NCI-H2029 treated with DMSO at 0.1 percent for 48 hours (cell line): Measurements from ENCODE around the gene FEZF2.

Experiments used
- DNase-seq: peaks from one replicate; lab custom pipeline; 2025; lab: John Stamatoyannopoulos, UW

FEZF2 gene

GRCh38 chr3:62372621-62373041 lies 719 bp downstream of the FEZF2 start:
- DNase-seq, result no peak

DNA sequence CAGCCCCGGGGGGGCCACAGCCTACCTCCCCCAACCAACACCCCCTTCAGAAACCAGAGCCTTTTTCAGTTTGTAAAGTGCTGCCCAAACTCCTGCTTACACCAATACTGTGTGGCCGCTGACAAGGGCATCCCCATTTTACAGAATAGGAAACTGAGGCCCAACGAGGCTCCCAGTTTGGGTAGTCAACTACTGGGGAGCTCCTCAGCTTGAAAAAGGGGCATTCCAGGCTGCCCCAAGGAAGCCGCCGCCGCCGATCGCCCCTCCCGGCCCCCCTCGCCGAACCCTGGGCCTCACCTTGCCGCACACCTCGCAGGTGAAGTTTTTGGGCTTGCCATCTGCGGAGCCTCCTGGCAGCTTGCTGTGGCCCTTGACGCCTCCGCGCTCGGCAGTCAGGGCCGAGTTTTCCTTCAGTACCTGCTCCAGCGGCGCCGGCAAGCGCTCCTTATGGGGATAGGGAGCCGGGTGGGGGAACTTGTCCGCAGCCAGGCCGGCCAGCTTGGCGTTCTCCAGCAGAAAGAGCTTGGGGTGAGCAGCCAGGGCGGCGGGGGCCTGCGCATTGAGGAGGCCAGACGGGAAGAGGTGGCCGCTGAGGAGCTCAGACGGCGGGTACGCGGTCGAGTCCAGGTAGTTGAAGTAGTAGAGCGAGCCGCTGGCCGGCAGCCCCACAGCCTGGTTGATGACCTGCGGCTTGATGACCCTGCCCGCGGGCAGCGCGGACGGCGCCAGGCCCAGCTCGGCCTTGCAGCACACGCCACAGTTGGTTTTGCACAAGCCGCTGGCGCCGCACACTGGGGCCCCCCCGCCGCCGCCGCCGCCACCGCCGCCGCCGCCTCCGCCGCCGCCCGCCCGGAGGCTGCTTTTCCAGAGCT lies 1.4 kb downstream of the FEZF2 start:
- no peak for DNase-seq

DNA sequence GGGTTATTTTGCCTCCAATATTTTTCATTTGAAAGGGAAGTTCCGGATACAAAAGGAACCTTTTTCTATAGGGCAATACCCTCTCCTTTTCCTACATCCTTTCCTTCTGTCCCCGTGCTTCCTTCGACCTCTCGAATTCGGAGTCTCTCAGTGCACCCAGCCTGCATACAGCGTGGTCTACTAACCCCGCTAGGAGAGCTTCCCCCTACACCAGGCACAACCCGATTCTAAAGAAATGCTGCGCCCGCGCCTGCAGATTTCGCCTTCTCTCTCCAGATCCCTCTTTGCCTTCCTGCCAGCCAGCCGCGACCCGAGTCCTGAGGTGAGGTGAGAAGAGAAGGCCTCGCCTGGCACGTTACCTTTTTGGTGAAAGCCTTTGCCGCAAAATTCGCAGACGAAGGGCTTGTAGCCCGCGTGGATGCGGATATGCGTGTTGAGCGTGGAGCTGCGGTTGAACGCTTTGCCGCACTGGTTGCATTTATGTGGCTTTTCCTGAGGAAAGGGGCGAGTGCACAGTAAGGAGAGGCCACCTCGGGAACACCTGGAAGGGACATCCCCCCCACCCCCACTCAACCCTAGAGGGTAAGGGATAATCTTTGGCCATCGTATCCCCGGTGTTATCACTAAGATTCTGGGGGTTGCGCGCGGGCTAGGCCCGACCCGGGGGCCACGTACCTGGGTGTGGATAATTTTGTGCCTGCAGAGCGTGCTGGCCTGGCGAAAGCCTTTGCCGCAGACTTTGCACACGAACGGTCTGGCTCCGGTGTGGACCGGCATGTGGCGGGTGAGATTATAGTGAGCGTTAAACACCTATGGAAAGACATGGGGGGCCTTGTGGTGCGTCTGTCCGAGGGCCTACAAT lies 2.3 kb downstream of the FEZF2 start:
- DNase-seq, result no peak

GRCh38 chr3:62370112-62370857 lies 3.1 kb downstream of the FEZF2 start:
- DNase-seq, result no peak

- no peak for DNase-seq
These were observed 3.9 kb downstream of the FEZF2 start for GRCh38 chr3:62369476-62369743.

- DNase-seq, result no peak
These were observed 4.5 kb downstream of the FEZF2 start for GRCh38 chr3:62368705-62369475.

DNA sequence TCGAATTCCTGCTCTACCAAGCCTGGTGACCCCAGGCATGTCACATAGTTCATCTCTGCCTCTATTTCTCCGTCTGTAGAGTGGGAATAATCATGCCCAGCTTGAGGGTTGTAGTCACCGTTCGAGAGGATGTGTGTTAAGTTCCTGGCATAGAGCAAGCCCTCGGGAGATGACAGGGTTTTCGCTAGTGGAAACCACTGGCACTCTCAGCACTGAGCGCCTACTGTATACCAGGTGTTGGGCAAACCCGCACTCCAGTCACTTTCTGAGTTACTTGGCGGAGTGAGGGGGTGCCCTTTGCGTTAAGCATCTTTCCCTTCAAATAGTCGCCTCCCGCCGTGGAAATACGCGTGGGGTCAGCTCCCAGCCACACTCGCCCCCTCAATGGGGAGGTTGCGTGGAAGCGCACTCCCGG lies 5.1 kb downstream of the FEZF2 start:
- no peak for DNase-seq

DNA sequence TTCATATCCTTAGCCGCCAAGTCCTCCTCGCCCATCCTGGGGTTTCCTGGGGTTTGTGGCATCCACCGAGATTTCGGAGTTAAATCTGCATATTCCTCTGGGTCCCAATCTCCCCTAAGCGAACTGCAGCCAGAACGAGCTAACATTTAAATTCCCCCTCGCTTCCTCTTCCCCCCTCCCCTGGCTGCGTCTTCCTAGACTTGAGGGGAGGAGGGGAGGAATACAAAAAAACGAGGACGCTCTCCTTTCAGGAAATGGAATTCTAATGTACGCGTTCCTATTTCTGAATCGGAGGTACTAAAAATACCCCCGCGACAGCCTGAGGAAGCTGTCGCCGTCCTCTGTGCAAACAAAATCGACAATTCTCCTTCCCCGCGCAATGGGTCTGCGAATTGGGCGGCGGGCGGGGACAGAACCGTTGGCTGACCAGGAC lies 5.6 kb downstream of the FEZF2 start:
- DNase-seq, result no peak

GRCh38 chr3:62366126-62366484 lies 7.2 kb downstream of the FEZF2 start:
- DNase-seq, result no peak

- DNase-seq, result no peak
These were observed 7.8 kb downstream of the FEZF2 start for GRCh38 chr3:62365391-62366125.

DNA sequence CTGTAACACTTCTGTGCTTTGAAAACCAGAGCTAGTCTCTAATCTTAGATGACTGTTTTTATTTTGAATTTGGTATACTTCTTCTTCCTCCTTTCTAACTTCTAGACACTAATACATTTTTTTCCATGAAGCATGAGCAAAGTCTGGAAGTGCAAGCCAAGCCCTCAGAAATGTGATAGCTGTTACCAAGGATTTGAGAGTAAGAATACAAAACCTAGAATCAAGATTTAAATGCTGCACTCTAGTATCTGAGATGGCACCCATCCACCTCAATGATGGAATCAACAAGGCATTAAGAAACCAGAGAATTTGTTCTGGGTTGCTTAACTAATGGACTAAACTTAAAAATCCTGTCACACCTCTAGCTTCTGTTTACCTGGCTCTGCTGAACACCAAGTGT lies 9.2 kb downstream of the FEZF2 start:
- DNase-seq, result no peak

DNA sequence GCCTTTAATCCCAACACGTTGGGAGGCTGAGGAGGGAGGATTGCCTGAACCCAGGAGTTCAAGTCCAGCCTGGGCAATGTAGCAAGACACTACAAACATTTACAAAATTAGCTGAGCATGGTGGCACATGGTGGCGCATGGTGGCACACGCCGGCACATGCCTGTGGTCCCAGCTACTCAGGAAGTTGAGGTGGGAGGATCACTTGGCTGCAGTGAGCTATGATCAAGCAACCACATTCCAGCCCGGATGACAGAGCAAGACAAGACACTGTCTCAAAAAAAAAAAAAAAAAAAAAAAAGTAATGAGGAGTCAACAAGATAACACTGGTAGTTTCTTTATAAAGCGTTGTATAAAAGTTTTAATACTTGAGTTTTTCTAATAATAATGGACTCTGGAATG lies 10.1 kb downstream of the FEZF2 start:
- DNase-seq, result no peak

GRCh38 chr3:62361824-62362223 lies 11.5 kb downstream of the FEZF2 start:
- DNase-seq, result no peak

DNA sequence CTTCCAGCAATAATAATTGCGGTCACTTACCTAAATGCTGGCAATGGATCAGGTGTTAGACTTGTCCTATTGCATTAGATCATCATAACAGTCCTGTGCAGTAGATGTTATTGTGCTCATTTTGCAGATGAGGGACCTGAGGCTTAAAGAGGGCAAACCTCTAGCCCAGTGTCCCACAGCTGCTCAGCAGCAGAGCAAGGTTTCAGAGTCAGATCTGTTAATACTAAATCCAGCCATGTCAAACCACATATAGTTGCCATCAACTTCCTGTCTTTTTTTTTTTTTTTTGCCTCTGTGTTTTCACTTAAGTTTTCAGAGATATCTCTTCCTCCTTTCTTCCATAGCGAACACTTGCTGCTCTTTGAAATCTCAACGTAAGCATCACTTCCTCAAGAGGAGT lies 12.1 kb downstream of the FEZF2 start:
- DNase-seq, result no peak

- no peak for DNase-seq
These were observed 13.8 kb downstream of the FEZF2 start for GRCh38 chr3:62359531-62359930.

DNA sequence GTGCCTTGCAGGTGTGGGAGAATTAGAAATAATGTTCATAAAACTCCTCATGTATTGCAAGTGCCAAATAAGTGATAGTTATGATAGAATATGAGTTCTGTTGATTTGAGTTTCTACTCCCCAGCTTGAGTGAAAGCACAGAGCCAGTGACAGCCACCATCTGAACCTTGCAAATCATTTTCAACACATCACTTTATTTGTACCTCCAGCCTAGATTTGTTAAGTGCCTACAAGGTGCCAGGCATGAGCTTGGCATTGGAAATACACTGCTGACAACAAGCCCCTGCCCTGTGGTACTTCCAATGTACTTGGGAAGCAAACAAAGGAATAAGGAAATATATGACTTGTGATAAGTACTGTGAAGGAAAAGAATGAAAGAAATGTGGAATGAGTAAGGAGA lies 17.0 kb downstream of the FEZF2 start:
- no peak for DNase-seq

DNA sequence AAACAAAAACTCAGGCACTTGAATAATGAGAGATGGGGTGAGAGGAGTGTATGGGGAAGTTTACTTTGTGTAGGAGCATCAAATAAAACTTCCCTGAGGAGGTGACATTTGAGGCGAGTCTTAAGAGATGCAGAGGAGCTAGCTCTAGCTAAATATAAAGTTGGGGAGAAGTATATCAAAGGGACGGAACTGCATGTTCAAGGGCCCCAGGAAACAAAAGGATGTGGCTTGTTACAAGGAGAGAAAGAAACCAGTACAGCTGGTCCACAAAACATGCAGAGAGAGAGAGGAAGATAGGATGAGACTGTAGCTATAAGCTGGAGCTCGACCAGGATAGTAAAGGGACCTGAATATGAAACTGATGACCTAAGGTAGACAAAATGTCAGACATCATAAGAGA lies 17.6 kb downstream of the FEZF2 start:
- no peak for DNase-seq

GRCh38 chr3:62343755-62344154 lies 29.6 kb downstream of the FEZF2 start:
- DNase-seq, result no peak

GRCh38 chr3:62335196-62335595 lies 38.2 kb downstream of the FEZF2 start:
- no peak for DNase-seq

DNA sequence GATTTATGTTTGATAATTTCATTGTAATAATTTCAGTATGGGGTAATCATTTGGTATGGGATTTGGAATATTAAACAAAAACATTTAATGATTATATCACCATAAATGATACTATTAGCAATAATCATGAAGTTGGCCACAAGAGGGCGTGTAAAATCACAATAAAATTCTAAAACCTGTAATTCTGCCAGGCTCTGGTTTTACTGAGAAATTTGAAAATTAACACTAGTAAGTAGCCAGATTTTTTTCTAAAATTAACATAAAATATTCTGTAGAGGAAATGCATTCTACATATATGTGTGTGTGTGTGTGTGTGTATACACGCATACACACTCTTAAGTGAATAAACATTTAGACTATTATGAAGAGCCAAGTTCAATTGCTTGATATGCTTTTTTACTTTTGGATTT lies 40.5 kb downstream of the FEZF2 start:
- no peak for DNase-seq

GRCh38 chr3:62332017-62332416 lies 41.3 kb downstream of the FEZF2 start:
- no peak for DNase-seq
